GM19438 (cell line): ENCODE data around the gene TP73.

Experiments
- ATAC-seq: cut with Tn5 transposase; IDR thresholded peaks from one replicate; pipeline ENCODE4 v1.9.1; 2021; ENCODE audit warnings: low read depth; ENCODE audit not compliant: unreplicated experiment

Gene TP73

DNA sequence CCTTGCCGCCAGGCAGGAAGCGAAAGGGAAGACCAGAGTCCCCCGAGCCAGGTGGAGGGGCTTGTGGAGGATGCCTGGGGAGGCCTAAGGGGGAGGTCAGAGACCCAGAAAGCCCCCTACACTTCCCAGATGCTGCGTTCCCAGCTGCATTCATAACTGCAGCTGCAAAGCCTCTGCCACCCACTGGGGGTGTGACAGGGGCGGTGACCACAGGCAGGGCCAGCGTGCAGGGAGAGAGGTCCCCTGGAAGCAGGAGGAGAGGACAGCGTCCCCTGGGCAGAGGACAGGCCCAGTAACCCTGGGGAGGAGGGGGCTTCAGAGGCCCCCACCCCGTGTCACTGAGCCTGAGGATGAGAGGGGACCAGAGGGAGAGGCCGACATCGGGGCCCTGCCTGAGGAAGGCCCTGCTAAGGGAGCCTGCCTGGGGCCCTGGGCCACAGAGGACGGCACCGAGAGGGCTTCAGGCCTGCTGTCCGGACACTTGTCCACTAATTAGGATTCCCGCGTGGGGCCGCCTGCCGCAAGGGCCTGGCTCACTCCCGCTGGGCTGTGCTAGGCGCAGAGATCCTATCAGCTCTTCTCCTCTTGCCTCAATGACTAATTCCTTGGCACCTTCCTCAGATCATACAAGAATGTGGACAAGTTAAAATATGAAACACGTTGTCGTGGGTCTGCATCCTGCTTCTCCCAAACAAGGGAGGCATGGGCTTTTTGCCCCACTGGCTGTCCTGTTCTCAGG, 50.8 kb downstream of the TP73 start:
- no peak for ATAC-seq

DNA sequence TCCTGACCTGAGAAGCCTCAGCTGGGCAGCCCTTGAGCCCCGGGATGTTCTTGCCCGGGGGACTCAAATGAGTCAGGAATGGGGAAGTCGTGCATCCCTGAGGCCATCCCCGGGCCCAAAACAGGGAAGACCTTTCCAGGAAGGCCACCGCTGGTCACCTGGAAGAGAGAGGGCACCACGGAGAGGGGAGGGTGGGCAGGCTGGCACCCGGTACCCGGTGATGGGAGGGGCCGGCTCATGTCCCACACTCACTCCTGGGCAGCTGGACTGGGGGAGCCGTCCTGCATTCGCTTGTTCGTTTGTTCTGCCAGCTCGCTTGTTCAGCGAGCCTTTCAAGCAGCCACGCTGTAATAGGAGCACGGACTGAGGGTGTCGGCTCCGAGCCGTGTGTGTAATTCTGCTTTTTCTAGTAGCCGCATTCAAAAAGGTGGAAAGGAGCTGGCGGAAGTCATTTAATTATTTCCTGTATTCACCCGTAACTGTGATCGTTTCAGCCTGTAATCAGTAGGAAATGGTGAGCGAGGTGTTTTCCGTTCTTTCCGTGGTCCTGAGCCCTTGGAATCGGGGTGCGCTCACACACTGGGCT, 51.6 kb downstream of the TP73 start:
- ATAC-seq, result no peak

DNA sequence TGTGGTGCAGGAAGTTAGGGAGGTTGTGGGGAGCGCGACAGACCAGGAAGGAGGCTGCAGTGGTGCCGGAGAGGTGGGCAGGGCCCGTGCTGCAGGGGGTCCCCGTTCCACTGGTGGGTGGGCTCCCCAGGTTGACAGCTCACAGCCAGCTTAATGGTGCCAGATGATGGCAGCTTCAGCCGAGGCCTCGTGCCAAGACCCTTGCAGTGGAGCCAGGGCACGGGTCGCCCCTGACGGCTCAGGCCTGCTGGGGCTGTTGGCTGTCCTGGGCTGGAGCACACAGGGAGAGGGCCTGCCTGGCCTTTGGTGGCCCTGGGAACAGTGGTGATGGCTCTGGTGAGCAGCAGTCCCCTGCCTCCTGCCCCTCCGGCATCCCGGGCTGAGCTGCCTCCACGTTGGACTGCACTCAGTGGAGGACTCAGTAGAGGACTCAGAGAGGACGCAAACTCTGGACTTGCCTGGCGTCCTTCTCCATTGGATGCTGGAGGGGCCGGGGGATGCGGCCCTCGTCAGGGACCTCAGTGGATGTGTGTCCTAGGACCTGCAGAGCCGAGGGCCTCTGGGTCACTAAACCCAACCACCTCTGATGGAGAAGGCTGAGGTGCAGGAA, 53.1 kb downstream of the TP73 start:
- ATAC-seq, result no peak

DNA sequence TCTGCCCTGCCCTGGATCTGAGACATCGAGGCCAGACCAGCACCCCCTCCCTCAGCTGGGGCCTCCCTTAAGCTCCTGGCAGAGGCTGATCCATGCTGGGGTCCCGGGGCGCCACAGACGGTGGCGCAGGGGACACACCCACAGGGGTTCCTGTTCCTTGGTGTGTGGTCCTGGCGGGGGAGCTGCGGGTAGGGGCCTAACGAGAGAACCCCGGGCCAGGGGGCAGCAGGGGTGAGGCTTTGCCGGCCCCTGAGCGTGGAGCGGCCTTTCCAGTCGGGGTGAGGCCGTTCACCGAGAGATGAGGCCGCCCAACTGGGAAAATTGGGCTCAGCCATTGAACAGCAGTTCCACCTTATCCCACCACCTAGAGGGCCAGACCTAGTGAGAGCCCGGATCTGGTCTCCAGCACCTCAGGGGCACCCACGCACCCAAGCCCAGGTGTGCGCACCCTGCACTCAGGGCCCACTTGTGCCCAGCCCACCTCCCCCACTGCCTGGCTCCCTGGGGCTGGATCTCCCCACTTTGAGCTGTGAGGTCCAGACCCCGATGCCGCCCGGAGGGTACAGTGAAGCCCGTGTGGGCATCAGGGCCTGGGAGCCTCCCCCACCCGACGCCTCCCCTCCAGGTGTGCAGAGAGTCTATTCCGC, 54.5 kb downstream of the TP73 start:
- ATAC-seq, result no peak

DNA sequence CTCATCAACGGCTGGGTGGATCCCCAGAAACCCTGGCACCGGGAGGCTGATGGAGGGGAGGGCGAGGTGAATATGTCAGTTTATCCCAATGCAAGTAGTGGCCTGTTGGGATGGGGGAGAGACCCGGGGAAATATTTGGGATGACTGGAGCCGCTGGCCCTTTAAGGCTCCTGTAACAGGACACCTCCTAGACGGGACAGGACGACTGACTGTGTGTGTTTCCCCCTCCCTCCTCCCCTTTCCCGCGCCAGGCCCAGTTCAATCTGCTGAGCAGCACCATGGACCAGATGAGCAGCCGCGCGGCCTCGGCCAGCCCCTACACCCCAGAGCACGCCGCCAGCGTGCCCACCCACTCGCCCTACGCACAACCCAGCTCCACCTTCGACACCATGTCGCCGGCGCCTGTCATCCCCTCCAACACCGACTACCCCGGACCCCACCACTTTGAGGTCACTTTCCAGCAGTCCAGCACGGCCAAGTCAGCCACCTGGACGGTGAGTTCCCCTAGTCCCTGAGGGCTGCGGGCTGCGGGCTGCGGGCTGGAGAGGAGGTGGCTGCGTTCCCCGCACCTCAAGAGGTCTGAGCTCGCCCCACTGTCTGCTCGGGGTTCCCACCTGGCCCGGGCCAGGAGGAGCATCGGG, 55.1 kb downstream of the TP73 start:
- ATAC-seq, result no peak

DNA sequence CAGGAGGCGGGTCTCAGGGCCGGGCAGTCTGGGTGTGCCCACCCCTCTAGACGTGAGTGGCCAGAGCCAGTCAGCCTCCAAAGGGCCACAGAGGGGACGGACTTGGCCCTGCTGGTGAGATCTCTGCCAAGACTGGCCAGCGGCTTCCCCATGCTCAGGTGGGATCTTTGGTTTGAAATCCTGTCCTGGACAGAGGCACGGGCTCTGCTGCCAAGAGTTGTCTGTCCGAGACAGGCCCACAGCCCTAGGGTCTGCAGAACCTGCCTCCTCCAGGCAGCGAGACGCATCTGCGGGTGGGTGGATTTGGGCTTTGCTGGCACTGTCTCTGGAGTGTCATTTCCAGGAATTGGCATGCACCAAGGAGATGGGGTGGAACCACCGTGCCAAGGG, 55.6 kb downstream of the TP73 start:
- ATAC-seq, result no peak

DNA sequence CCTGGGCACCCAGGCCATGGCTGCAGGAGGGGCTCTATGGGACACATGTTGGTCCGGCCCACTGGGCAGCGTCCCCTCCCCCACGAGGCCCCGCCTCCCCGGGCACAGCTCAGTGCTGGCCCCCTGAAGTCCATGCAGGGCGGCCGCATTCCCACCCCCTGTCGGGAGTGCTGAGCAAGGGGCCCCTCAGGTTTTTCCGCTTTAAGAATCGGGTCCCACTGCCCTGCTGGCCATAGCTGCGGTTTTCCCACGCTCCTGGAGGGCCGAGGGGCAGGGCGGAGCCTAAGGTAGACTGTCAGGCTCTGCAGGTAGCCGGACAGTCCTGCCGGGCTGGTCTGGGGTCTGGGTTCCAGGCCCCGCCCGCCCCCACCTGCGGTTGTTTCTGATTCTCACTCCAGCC, 56.5 kb downstream of the TP73 start:
- ATAC-seq, result no peak

DNA sequence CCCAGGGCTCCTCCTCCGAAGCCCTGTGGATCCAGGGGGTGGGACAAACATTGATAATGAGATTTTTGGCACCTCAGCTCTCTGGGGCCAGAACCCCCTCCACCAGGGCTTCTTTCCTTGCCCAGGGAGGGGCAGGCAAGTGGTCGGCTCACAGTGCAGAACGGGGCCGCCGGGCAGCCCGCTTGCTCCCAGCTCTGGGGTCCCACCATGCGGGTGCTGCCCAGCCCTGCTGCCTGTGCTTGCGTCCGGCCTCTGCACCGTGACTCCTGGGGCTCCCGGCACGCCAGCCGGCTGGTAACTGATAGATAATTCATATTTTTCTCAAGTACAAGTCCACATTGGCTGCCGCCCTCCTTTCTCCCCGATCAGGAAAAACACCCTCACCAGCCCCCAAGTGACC, 57.9 kb downstream of the TP73 start:
- ATAC-seq, result no peak

DNA sequence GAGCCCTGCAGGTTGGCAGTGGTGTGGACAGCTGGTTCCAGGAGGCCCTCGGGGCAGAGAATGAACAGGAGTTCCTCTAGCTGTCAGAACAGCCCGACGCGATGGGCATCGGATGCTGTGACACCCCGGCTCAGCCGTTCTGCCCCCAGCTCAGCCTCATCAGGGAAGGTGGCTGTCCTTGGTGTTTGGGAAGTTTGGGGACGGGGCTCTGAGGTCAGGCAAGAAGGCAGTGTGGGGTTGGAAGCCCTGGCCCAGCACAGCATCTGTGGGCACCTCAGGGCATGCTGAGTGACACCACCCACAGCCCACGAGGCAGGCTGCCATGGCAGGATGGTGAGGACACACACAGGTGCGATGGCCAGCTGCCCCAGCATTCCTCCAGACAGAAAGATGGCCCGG, 59.1 kb downstream of the TP73 start:
- no peak for ATAC-seq

DNA sequence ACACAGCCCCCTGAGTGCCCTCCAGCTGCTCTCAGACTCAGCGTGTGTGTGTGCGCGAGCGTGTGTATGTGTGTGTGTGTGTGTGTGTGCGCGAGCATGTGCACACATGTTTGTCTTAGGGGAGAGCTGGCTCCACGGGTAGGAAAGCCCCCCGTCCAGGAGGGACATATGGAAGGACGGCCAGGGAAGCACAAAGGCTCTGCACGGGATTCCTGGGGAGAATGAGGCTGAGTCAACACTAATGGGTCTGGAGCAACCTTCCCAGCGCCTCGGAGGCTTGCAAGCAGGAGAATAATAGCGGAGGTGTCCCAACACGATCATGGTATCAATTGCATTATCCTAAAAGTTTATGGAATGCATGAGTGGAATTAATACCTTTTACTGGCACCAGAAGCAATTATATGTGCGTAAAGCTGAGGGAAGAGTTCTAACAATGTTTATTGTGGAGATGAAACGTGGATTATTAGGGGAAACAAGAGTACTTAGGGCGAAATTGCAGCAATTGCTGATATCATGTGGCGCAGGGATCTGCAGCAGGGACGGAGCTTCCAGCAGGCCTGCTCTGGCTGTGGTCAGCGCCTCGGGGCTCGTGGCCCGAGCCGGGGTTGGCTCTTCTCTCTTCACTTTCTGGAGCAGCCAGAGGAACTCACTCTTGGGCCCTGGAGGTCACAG, 59.6 kb downstream of the TP73 start:
- ATAC-seq, result no peak

DNA sequence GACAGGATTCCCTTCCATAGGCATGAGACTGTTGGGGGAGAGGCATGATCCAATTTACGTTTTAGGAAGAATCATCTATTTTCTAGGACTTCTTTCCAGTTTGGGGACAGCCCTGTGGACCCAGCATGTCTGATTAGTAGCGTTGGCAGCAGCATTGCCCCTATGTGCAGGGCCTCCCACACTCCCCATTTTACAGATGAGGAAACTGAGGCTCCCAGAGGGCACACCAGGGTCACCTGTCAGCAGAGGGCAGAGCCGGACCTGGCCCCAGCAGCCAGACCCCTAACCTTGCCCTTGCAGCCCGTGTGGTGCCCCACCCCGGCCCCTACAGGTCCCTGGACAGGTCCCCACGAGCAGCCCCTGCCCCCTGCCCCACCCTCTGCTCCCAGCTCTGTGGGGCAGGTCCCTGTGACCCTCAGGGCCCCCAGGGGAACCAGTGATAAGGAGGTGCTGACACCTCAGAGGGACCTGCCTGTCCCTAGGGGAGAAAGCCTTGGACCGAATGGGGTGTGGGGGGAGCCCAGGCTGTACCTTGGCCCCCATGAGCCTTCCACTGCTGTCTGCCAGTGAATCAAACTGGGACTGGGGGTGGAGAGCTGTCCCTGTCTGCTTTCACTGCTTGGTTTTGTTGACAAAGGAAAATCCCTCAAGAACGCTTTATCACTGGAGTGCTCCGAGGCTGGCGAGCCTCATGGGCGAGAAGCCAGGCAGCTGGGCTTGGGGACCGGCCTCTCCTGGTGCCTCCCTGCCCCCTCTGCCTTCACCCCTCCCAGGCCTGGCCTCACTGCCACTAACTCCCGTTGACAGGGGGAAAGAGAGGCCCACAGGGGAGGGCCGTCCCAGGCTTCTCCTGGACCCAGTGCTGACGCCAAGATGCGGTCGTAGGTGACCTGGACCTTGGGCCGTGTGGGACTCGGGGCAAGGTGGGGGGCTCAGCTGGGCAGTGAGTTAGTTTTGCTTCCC, 60.5 kb downstream of the TP73 start:
- no peak for ATAC-seq

DNA sequence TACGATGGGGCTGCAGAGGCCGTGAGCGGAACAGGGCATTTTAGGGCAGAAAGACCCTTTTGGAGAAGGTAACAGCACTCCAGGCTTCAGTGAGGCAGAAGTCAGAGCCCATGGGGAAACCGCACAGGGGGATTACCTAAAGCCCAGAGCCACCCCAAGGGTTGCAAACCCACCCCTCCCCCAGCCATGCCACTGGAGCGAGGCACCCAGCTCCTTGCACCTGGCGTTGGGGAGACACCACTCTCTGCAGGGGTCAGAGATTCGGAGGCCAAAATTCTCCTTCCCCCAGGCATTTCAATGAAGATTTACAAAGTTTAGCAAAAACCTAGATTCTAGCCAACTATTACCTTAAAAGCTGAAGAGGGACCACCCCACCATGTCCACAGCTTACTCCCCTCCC, 61.5 kb downstream of the TP73 start:
- no peak for ATAC-seq

DNA sequence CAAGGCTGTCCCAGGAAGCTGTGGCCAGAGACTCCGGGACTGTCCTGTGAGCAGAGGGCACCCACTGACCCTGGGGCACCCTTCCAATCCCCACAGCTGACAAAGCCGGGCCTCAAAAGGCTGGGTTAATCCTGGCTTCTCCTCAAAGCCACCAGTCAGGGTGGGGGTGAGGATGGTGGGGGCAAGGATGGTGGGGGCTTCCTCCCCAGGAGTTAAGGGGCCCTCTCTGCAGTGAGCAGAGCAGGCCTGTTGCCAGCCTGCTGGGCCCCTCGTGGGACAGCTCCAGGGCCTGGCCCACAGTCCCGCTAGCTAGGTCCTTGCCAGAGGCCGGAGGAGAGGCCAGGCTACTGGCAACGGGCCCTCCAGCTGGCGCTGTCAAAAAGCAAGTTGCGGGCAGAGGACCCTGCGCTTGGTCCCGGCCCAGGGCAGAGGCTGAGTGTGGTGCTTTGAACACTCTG, 62.0 kb downstream of the TP73 start:
- no peak for ATAC-seq

DNA sequence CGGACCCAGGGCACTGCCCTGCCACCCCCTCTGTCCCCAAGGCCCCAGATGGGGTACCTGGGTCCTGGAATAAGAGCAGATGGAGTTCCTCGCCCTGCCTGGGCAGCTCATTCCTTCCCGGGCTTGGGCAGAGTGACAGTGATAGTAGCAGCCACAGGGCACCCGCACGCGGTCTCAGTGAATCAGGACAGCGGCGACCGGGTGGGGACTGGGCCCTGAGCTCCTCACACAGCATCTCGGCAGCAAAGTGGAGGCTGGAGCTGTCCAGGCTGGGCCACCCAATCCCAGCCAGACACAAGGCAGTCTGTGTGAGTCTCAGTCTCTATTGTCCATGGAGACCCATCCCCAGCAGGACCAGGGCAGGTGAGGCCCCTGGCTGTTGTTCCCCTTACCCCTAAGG, 62.5 kb downstream of the TP73 start:
- ATAC-seq, result no peak

DNA sequence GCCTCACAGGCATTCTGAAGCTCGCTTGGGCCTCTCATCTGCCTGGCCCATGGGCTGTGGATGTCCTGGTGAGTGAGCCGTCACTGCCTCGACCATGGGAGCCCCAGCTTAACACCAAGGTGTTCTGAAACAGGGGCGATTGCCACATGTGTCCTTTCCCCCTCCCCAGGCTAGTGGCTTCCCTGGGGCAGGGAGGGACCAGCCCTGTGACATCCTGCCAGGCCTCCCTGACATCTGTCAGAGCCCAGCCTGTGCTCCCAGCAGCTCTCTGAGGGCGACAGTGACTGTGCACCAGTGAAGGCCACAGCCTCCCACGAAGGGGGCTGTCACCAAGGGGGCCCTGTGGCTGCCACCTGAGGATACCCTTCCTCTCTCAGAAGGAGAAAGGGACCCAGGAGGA, 64.0 kb downstream of the TP73 start:
- ATAC-seq, result no peak

DNA sequence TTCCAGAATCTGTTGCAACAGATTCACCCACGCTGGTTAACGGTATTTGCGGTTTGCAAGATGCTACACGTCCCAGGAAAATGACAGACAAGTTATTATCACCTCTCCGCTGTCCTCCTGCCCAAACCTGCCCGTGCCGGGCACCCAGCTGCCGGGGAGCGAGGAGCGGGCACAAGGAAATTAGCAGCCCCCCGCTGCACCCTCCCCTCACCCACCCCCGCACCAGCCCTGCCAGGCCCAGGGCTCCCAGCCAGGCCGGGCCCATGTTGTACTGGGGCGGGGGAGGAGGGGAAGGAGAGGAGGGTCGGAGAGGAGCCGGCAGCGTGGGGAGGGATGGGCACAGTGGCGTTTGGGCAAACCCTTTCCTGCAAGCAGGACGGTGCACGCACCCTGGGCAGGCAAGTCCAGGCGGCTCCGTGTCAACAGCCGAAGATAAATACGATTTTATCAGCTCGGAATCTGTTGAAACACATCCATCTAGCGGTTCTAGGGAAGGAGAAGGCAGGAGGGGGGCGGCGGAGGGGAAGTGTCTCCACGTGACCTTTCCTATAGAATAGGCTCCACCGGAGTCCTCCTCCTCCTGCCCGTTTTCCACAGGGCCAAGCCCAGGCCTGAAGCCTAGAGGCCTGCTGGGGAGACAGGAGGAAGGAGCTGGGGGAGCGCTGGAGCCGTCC, 64.9 kb downstream of the TP73 start:
- ATAC-seq, result no peak

DNA sequence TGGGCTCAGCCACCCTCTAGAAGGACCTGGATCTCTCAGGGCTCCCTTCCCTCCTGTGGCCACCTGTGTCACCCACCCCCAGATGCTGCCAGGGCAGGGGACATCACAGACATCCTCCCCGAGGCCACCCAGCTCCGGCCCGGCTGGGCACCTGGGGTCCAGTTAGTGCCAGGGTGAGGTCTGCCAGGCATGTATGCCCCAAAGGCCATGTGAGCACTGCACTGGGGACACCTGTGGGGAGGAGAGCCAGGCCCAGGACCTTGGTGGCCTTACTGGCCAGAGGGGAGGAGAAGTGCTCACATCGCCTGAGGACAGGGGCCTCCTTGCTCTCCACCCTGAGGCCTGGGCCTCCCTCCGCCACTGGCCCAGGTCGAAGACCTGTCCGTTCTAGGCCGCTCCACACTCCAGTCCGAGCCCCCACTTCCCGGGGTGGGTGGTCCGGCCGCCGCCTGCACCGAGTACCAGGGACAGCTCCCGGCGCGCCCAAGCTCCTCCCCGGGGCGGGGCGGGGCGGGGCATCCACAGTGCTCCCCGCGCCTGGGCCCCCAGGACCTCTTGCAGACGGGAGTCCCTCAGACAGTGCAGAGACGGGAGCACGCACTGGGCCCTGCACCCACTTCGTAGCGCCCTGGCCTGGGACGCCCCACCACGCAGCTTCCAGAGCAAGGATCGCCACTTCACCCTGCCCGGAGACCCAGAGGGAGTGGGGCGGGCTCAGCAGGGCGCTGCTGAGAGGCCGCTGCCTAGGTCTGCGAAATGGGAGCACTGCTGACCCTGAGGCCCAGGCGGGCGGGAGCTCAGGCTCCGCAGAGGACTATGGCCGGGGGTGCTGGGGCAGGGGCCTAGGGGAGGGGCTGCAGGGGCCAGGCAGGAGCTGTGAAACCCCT, 65.6 kb downstream of the TP73 start:
- ATAC-seq, result no peak

DNA sequence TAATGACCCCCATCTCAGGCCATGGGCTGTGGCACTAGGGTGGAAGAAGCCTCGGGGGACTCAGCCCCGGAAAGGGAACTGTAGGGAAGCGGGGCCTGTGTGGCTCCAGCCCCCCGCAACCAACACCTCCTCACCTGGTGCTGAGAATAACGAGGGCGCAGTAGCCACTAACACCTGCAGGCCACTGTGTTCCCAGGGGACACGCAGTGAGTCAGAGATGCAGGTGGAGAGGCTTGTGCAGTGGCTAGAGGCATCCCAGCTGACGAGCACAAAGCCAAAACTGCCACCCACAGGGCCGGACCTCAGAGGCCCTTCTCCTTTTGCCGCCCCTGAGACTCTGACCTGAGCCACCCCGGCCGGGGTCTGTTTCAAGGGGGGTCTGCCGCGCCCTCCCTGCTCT, 66.4 kb downstream of the TP73 start:
- no peak for ATAC-seq
